Skeletal muscle satellite cell (primary cell): ENCODE data around the gene TFEC.

ENCODE experiments used
- H3K27me3 ChIP-seq: 2 replicates; pipeline ENCODE4 v1.7.0; 2013; ENCODE audit warnings: low read length; ENCODE audit not compliant: control insufficient read depth, insufficient read depth
- H3K36me3 ChIP-seq: 2 replicates; pipeline ENCODE4 v1.7.0; 2013; ENCODE audit warnings: mild to moderate bottlenecking, control low read depth, low read length; ENCODE audit not compliant: insufficient read depth
- H3K4me1 ChIP-seq: 2 replicates; pipeline ENCODE4 v1.7.0; 2013; ENCODE audit warnings: low read length; ENCODE audit not compliant: control insufficient read depth, insufficient read depth
- H3K4me2 ChIP-seq: 2 replicates; pipeline ENCODE4 v1.7.0; 2013; ENCODE audit warnings: mild to moderate bottlenecking, low read length
- H3K4me3 ChIP-seq: 2 replicates; pipeline ENCODE4 v1.7.0; 2013; ENCODE audit warnings: low read length
- H3K9ac ChIP-seq: 2 replicates; pipeline ENCODE4 v1.7.0; 2013; ENCODE audit warnings: mild to moderate bottlenecking, low read depth, low read length, moderate library complexity
- H3K9me3 ChIP-seq: replicated peaks from 2 replicates; pipeline ENCODE4 v1.7.0; 2013; ENCODE audit warnings: mild to moderate bottlenecking, control low read depth, low read length

The TFEC gene

GRCh38 chr7:115987486-115987885 is 43.1 kb downstream of the TFEC start:
- no peaks in the 10 kb centered on the region for H3K36me3 ChIP-seq
- no peaks in the 10 kb centered on the region for H3K4me1 ChIP-seq
- no peaks in the 10 kb centered on the region for H3K27me3 ChIP-seq
- H3K9me3 ChIP-seq, result no peaks in the 10 kb centered on the region
- no peak overlapping the region for H3K4me2 ChIP-seq
- no peak overlapping the region for H3K9ac ChIP-seq
- H3K4me3 ChIP-seq, result no peak overlapping the region

- Histone ChIP-seq H3K27me3 (no peaks in the 10 kb centered on the region), H3K4me1 (no peaks in the 10 kb centered on the region)
Measured at GRCh38 chr7:115984105-115984504, 46.5 kb downstream of the TFEC start.

GRCh38 chr7:115980159-115980558 is 50.4 kb downstream of the TFEC start:
- H3K27me3 ChIP-seq, result no peaks in the 10 kb centered on the region
- H3K36me3 ChIP-seq, result no peaks in the 10 kb centered on the region
- no peak overlapping the region for H3K4me2 ChIP-seq
- no peak overlapping the region for H3K9ac ChIP-seq
- no peaks in the 10 kb centered on the region for H3K4me1 ChIP-seq
- H3K9me3 ChIP-seq, result no peaks in the 10 kb centered on the region
- H3K4me3 ChIP-seq, result no peak overlapping the region

More at GRCh38 chr7:115984105-115984504, 46.5 kb downstream of the TFEC start:
- H3K4me3 ChIP-seq, result no peak overlapping the region
- H3K36me3 ChIP-seq, result no peaks in the 10 kb centered on the region
- H3K9me3 ChIP-seq, result no peaks in the 10 kb centered on the region
- no peak overlapping the region for H3K4me2 ChIP-seq
- H3K9ac ChIP-seq, result no peak overlapping the region

- Histone ChIP-seq H3K27me3 (no peaks in the 10 kb centered on the region), H3K4me3 (no peak overlapping the region), H3K9ac (no peak overlapping the region), H3K4me1 (no peaks in the 10 kb centered on the region), H3K4me2 (no peak overlapping the region), H3K36me3 (no peaks in the 10 kb centered on the region), H3K9me3 (no peaks in the 10 kb centered on the region)
Measured at GRCh38 chr7:115976651-115977050, 53.9 kb downstream of the TFEC start.

- H3K4me3 ChIP-seq, result no peak overlapping the region
- no peak overlapping the region for H3K4me2 ChIP-seq
- no peaks in the 10 kb centered on the region for H3K36me3 ChIP-seq
- no peaks in the 10 kb centered on the region for H3K4me1 ChIP-seq
- no peaks in the 10 kb centered on the region for H3K9me3 ChIP-seq
- H3K27me3 ChIP-seq, result no peaks in the 10 kb centered on the region
- no peak overlapping the region for H3K9ac ChIP-seq
Measured at GRCh38 chr7:115975766-115976165, 54.8 kb downstream of the TFEC start.

- no peaks in the 10 kb centered on the region for H3K27me3 ChIP-seq
- H3K4me3 ChIP-seq, result no peak overlapping the region
- no peaks in the 10 kb centered on the region for H3K36me3 ChIP-seq
- no peaks in the 10 kb centered on the region for H3K9me3 ChIP-seq
- H3K9ac ChIP-seq, result no peak overlapping the region
- no peak overlapping the region for H3K4me2 ChIP-seq
- H3K4me1 ChIP-seq, result no peaks in the 10 kb centered on the region
Measured at GRCh38 chr7:115973406-115973805, 57.2 kb downstream of the TFEC start.

- H3K4me1 ChIP-seq, result no peaks in the 10 kb centered on the region
- no peak overlapping the region for H3K9ac ChIP-seq
- no peaks in the 10 kb centered on the region for H3K9me3 ChIP-seq
Measured at GRCh38 chr7:115971506-115971905, 59.1 kb downstream of the TFEC start.

GRCh38 chr7:115968596-115968995 is 62.0 kb downstream of the TFEC start:
- Histone ChIP-seq H3K27me3 (no peaks in the 10 kb centered on the region), H3K9me3 (no peaks in the 10 kb centered on the region), H3K4me3 (no peak overlapping the region), H3K36me3 (no peaks in the 10 kb centered on the region), H3K9ac (no peak overlapping the region), H3K4me2 (no peak overlapping the region), H3K4me1 (no peaks in the 10 kb centered on the region)

More at GRCh38 chr7:115971506-115971905, 59.1 kb downstream of the TFEC start:
- H3K4me2 ChIP-seq, result no peak overlapping the region
- H3K36me3 ChIP-seq, result no peaks in the 10 kb centered on the region
- H3K27me3 ChIP-seq, result no peaks in the 10 kb centered on the region
- H3K4me3 ChIP-seq, result no peak overlapping the region

- no peaks in the 10 kb centered on the region for H3K4me1 ChIP-seq
- H3K4me3 ChIP-seq, result no peak overlapping the region
- no peaks in the 10 kb centered on the region for H3K36me3 ChIP-seq
- no peaks in the 10 kb centered on the region for H3K9me3 ChIP-seq
- H3K27me3 ChIP-seq, result no peaks in the 10 kb centered on the region
- H3K9ac ChIP-seq, result no peak overlapping the region
- H3K4me2 ChIP-seq, result no peak overlapping the region
Measured at GRCh38 chr7:115968171-115968570, 62.4 kb downstream of the TFEC start.

GRCh38 chr7:115965796-115966475 is 64.6 kb downstream of the TFEC start:
- Histone ChIP-seq H3K4me2 (no peak overlapping the region), H3K9me3 (no peaks in the 10 kb centered on the region), H3K36me3 (no peaks in the 10 kb centered on the region), H3K9ac (no peak overlapping the region), H3K4me3 (no peak overlapping the region), H3K4me1 (no peaks in the 10 kb centered on the region), H3K27me3 (no peaks in the 10 kb centered on the region)

GRCh38 chr7:115965236-115965635 is 65.3 kb downstream of the TFEC start:
- Histone ChIP-seq H3K27me3 (no peaks in the 10 kb centered on the region), H3K36me3 (no peaks in the 10 kb centered on the region), H3K4me1 (no peaks in the 10 kb centered on the region), H3K9me3 (no peaks in the 10 kb centered on the region), H3K9ac (no peak overlapping the region), H3K4me3 (no peak overlapping the region), H3K4me2 (no peak overlapping the region)

- Histone ChIP-seq H3K36me3 (no peaks in the 10 kb centered on the region), H3K9me3 (no peaks in the 10 kb centered on the region), H3K4me2 (no peak overlapping the region), H3K27me3 (no peaks in the 10 kb centered on the region), H3K4me3 (no peak overlapping the region), H3K4me1 (no peaks in the 10 kb centered on the region), H3K9ac (no peak overlapping the region)
Measured at GRCh38 chr7:115964799-115965198, 65.8 kb downstream of the TFEC start.
